ENCODE measurements around the gene PPP2R5C. TPM values are rescaled to one million over a fixed set of nuclear protein-coding genes. Genes with fewer than 3 reads are reported as not detected.

Gene PPP2R5C
- total RNA-seq, 1 experiment from 2014 or later: 93.0 TPM

GRCh38 chr14:101856536-101856935, 95.0 kb downstream of the PPP2R5C start:
- Histone ChIP-seq H2BK20ac (ENCODE audit: low read depth, low read length, poor library complexity, severe bottlenecking) (no peak overlapping the region), H2BK15ac (ENCODE audit: low read depth, low read length) (no peak overlapping the region), H3K9me3 (ENCODE audit: control insufficient read depth, low read depth, low read length) (no peaks in the 10 kb centered on the region), H2AFZ (ENCODE audit: low read length) (no peak overlapping the region), H3K9ac (ENCODE audit: extremely low read depth, insufficient read length, low read length) (no peak overlapping the region), H4K20me1 (ENCODE audit: control insufficient read depth, insufficient read depth, insufficient read length) (no peaks in the 10 kb centered on the region), H3K4me2 (ENCODE audit: insufficient read depth, insufficient read length, low read length) (no peak overlapping the region), H4K5ac (ENCODE audit: insufficient read length, low read depth, low read length) (no peak overlapping the region), H3K23me2 (ENCODE audit: insufficient read length, low read depth, low read length, poor library complexity, severe bottlenecking) (no peaks in the 10 kb centered on the region), H3K79me1 (ENCODE audit: insufficient read depth, low read depth, low read length, poor library complexity, severe bottlenecking) (peaks cover 6% of the 10 kb centered on the region), H3K79me2 (ENCODE audit: insufficient read depth, low read length) (no peaks in the 10 kb centered on the region), H3K4ac (ENCODE audit: low read depth, low read length) (no peak overlapping the region), H4K91ac (ENCODE audit: insufficient read length, low read depth, low read length) (no peak overlapping the region), H3K23ac (ENCODE audit: insufficient read length, low read depth, low read length) (no peak overlapping the region), H2AK5ac (ENCODE audit: insufficient read length, low read length) (no peak overlapping the region), H3T11ph (ENCODE audit: low read length) (no peak overlapping the region), H3K56ac (ENCODE audit: insufficient read length, low read depth, low read length) (no peak overlapping the region), H3K27ac (ENCODE audit: insufficient read length, low read depth, low read length) (no peak overlapping the region), H3K18ac (ENCODE audit: insufficient read length, low read depth, low read length) (no peak overlapping the region), H3K14ac (ENCODE audit: insufficient read depth, low read length) (no peak overlapping the region), H4K8ac (replicated peaks; ENCODE audit: insufficient read length, low read depth, low read length) (no peak overlapping the region), H2BK120ac (ENCODE audit: low read depth, low read length, poor library complexity, severe bottlenecking) (no peak overlapping the region), H3K4me1 (ENCODE audit: insufficient read depth, low read length) (no peaks in the 10 kb centered on the region), H2BK5ac (ENCODE audit: insufficient read length, low read length) (no peak overlapping the region), H3K27me3 (ENCODE audit: insufficient read depth, low read length) (no peaks in the 10 kb centered on the region), H2BK12ac (ENCODE audit: insufficient read length, low read depth, low read length) (no peak overlapping the region)
- no peak overlapping the region for H3K27ac Mint-ChIP-seq
- no peak for DNase-seq
- WGBS (ENCODE audit: extremely low coverage, insufficient read length, low lambda C conversion rate): no CpG with 5 or more reads among the region's 4 CpGs
- peaks cover 4 to 6% of the 10 kb centered on the region in 2 experiments; a peak in 3 of 4 replicates for H3K4me1 Mint-ChIP-seq
- no peak overlapping the region for H3K4me3 Mint-ChIP-seq
- peaks cover 0 to 18% (median 4%) of the 10 kb centered on the region in 3 experiments; a peak in 4 of 7 replicates for H3K36me3 Mint-ChIP-seq (ENCODE audit: insufficient read depth in 1 of 3, low read depth in 3 of 3)
- no peaks in the 10 kb centered on the region for H3K9me3 Mint-ChIP-seq
- no peaks in the 10 kb centered on the region for H3K27me3 Mint-ChIP-seq (ENCODE audit: low read depth)
- no peak for TF ChIP-seq CTCF (conservative IDR thresholded peaks at IDR 0.05)
